ENCODE results near the gene UTP25. TPM values are rescaled to one million over a fixed set of nuclear protein-coding genes. Genes with fewer than 3 reads are reported as not detected.

Gene UTP25
- polyA plus RNA-seq, 1 donor from 2014 or later, result 6.1 TPM

DNA sequence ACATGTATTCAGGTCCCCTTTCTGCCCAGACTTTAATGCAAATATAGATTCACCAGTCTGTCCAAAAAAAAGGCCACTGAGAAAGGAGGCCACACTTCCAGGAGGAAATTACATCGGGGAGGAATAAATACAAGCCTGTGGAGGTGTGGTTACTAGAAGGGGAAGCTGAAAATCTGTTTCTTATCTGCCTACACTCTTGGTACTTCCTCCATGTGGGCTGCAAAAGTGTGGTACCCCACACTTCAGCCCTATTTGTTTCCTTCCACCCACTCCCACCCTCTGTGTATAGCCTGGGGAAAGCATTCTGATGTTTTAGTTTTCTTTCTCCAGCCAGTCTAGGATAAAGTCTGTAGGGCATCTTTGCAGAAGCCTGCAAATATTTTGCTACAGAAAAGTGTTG is 38.4 kb downstream of the UTP25 start:
- Histone ChIP-seq H3K9me3 (ENCODE audit: low read length) (no peaks in the 10 kb centered on the region), H3K79me2 (replicated peaks; ENCODE audit: insufficient read depth, low read length) (no peaks in the 10 kb centered on the region), H3K36me3 (ENCODE audit: insufficient read depth, low read length) (no peaks in the 10 kb centered on the region), H2AFZ (ENCODE audit: low read depth, low read length) (no peak overlapping the region), H3K4me3 (ENCODE audit: low read length) (no peak overlapping the region), H3F3A (ENCODE audit: insufficient read depth, low read length, poor library complexity, severe bottlenecking) (no peaks in the 10 kb centered on the region), H3K27ac (ENCODE audit: low read length) (no peak overlapping the region), H3K9me2 (ENCODE audit: insufficient read depth, low read length) (no peaks in the 10 kb centered on the region), H3K4me2 (ENCODE audit: low read length) (no peak overlapping the region), H3K9ac (ENCODE audit: low read length) (no peak overlapping the region), H4K20me1 (ENCODE audit: insufficient read depth) (no peaks in the 10 kb centered on the region), H3K27me3 (ENCODE audit: insufficient read depth, low read depth, low read length) (no peaks in the 10 kb centered on the region)
- no peak for TF ChIP-seq POLR2AphosphoS5 (IDR thresholded peaks at IDR 0.05)
- TF ChIP-seq SMC3 (conservative IDR thresholded peaks at IDR 0.05; ENCODE audit: poor library complexity), result no peak
- no peak for TF ChIP-seq TAF1 (IDR thresholded peaks at IDR 0.05; ENCODE audit: low read depth)
- TF ChIP-seq, protein P1, sequence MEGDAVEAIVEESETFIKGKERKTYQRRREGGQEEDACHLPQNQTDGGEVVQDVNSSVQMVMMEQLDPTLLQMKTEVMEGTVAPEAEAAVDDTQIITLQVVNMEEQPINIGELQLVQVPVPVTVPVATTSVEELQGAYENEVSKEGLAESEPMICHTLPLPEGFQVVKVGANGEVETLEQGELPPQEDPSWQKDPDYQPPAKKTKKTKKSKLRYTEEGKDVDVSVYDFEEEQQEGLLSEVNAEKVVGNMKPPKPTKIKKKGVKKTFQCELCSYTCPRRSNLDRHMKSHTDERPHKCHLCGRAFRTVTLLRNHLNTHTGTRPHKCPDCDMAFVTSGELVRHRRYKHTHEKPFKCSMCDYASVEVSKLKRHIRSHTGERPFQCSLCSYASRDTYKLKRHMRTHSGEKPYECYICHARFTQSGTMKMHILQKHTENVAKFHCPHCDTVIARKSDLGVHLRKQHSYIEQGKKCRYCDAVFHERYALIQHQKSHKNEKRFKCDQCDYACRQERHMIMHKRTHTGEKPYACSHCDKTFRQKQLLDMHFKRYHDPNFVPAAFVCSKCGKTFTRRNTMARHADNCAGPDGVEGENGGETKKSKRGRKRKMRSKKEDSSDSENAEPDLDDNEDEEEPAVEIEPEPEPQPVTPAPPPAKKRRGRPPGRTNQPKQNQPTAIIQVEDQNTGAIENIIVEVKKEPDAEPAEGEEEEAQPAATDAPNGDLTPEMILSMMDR (IDR thresholded peaks at IDR 0.05; ENCODE audit: poor library complexity, severe bottlenecking), result no peak
- no peak for TF ChIP-seq MXI1 (conservative IDR thresholded peaks at IDR 0.05; ENCODE audit: poor library complexity, severe bottlenecking)
- TF ChIP-seq RAD21 (conservative IDR thresholded peaks at IDR 0.05), result no peak
- TF ChIP-seq REST (IDR thresholded peaks at IDR 0.05; ENCODE audit: borderline replicate concordance), result no peak
- TF ChIP-seq EZH2 (IDR thresholded peaks at IDR 0.05; ENCODE audit: borderline replicate concordance, insufficient read depth, low read length, poor library complexity, severe bottlenecking), result no peak
- no peak for TF ChIP-seq EP300 (conservative IDR thresholded peaks at IDR 0.05; ENCODE audit: poor library complexity, severe bottlenecking)

DNA sequence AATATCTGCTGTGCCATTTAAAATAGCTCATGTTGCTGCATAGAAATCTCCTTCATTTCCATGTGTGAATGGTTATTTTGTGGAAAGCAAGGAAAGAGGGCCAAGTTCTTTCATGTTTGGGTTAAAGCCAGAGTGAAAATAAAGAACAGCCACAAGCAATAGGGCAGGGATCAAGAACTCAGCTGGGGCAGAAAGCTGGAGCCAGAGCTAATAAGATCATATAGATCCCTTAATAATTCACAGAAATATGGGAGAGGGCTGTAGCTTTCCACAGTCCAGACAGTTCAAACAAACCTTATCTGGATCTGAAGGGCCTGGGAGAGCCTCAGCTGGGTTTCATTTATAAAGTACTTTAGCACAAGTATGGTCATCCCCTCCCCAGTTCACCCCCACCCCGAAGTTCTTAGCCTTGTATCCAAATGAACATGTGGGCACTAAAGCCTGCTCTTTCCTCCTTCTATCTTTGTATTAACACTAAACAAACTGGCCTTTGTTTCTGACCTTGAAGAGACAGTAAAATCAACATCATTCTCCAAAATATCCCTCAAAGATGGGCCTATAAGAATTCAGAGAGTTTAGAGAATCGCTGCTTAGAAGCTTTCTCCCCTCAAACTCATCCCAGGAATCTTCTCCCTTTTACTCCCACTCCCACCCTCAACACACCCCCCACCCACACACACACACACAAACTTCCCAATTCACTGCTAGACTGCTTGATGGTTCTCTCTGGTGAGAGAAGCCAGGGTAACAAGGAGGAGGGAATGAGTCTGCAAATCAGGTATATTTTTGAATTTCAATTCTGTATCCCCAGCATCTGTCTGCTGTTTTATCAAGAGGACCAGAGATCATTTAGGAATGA is 41.7 kb downstream of the UTP25 start:
- Histone ChIP-seq H3K4me3 (ENCODE audit: low read length) (no peak overlapping the region), H3K9ac (ENCODE audit: low read length) (no peak overlapping the region), H3K9me2 (ENCODE audit: insufficient read depth, low read length) (no peaks in the 10 kb centered on the region), H4K20me1 (ENCODE audit: insufficient read depth) (no peaks in the 10 kb centered on the region), H3K9me3 (ENCODE audit: low read length) (no peaks in the 10 kb centered on the region), H3K36me3 (ENCODE audit: insufficient read depth, low read length) (no peaks in the 10 kb centered on the region), H3K27me3 (ENCODE audit: insufficient read depth, low read depth, low read length) (no peaks in the 10 kb centered on the region), H2AFZ (ENCODE audit: low read depth, low read length) (no peak overlapping the region), H3K79me2 (replicated peaks; ENCODE audit: insufficient read depth, low read length) (no peaks in the 10 kb centered on the region), H3K4me2 (ENCODE audit: low read length) (no peak overlapping the region), H3F3A (ENCODE audit: insufficient read depth, low read length, poor library complexity, severe bottlenecking) (no peaks in the 10 kb centered on the region), H3K27ac (ENCODE audit: low read length) (no peak overlapping the region)
- TF ChIP-seq EP300 (conservative IDR thresholded peaks at IDR 0.05; ENCODE audit: poor library complexity, severe bottlenecking) (no peak), RAD21 (conservative IDR thresholded peaks at IDR 0.05) (no peak), SMC3 (conservative IDR thresholded peaks at IDR 0.05; ENCODE audit: poor library complexity) (no peak), MXI1 (conservative IDR thresholded peaks at IDR 0.05; ENCODE audit: poor library complexity, severe bottlenecking) (no peak), REST (IDR thresholded peaks at IDR 0.05; ENCODE audit: borderline replicate concordance) (no peak), POLR2AphosphoS5 (IDR thresholded peaks at IDR 0.05) (no peak)
- TF ChIP-seq, protein P1 (IDR thresholded peaks at IDR 0.05; ENCODE audit: poor library complexity, severe bottlenecking), result no peak
